K562 (cell line): ENCODE measurements around the gene DCXR. TPM values are rescaled to one million over a fixed set of nuclear protein-coding genes. Genes with fewer than 3 reads are reported as not detected.

Experiments used
- ATF3 ChIP-seq, 2 experiments: fragments of 450-650 bp in 1 of 2; sonication (generic) in 1 of 2; formaldehyde crosslinking in 1 of 2; IDR thresholded peaks in 1 of 2; conservative IDR thresholded peaks in 1 of 2; 2 replicates each; pipeline versions ENCODE4 v1.6.1 to v1.8.1; 2016 to 2023; ENCODE audit warnings: mild to moderate bottlenecking in 2 of 2, moderate library complexity in 2 of 2, inconsistent platforms in 1 of 2, missing genetic modification reagents in 1 of 2
- BHLHE40 ChIP-seq: IDR thresholded peaks from 2 replicates; pipeline ENCODE4 v1.6.1; 2011; ENCODE audit warnings: low read length, improper control_type of control experiment
- BRF1 ChIP-seq: IDR thresholded peaks from 3 replicates; pipeline ENCODE4 v1.6.1; 2011; ENCODE audit warnings: borderline replicate concordance, mild to moderate bottlenecking; ENCODE audit not compliant: insufficient read length; ENCODE audit errors: extremely low read depth
- CREB1 ChIP-seq, 2 experiments: sonication (generic) in 1 of 2; formaldehyde crosslinking in 1 of 2; IDR thresholded peaks; 2 replicates each; pipeline versions ENCODE4 v1.6.1 to v1.8.0; 2012 to 2022; ENCODE audit warnings: inconsistent platforms in 1 of 2, mild to moderate bottlenecking in 1 of 2, missing genetic modification reagents in 1 of 2, moderate library complexity in 1 of 2
- FUS ChIP-seq: fragments of 200-400 bp; formaldehyde crosslinking; optimal IDR thresholded peaks from 2 replicates; pipeline ENCODE3; 2017; ENCODE audit warnings: low read depth, low read length
- GMEB1 ChIP-seq: fragments of 250-450 bp; sonication (Bioruptor Pico); IDR thresholded peaks from 2 replicates; pipeline ENCODE4 v1.4.0; 2020; ENCODE audit warnings: mild to moderate bottlenecking
- HDAC2 ChIP-seq: fragments of 450-650 bp; IDR thresholded peaks from 2 replicates; pipeline ENCODE4 v1.6.1; 2016; ENCODE audit warnings: mild to moderate bottlenecking
- PHF20 ChIP-seq: fragments of 450-650 bp; IDR thresholded peaks from 2 replicates; pipeline ENCODE4 v1.6.1; 2018; ENCODE audit not compliant: partially characterized antibody
- RB1 ChIP-seq: fragments of 450-650 bp; IDR thresholded peaks from 2 replicates; pipeline ENCODE4 v1.6.1; 2017; ENCODE audit warnings: low read depth, mild to moderate bottlenecking
- RBM34 ChIP-seq: fragments of 200-400 bp; formaldehyde crosslinking; IDR thresholded peaks from 2 replicates; pipeline ENCODE4 v1.6.1; 2018; ENCODE audit warnings: low read length, borderline replicate concordance; ENCODE audit not compliant: insufficient read depth
- RCOR1 ChIP-seq, 2 experiments: IDR thresholded peaks; 2 replicates each; pipeline ENCODE4 v1.6.1; 2012; ENCODE audit warnings: low read depth in 2 of 2, low read length in 2 of 2, borderline replicate concordance in 1 of 2, improper control_type of control experiment in 1 of 2
- TBL1XR1 ChIP-seq, 2 experiments: IDR thresholded peaks; 2 replicates each; pipeline ENCODE4 v1.6.1; 2012; ENCODE audit warnings: improper control_type of control experiment in 2 of 2, low read length in 2 of 2, mild to moderate bottlenecking in 1 of 2
- TCF7 ChIP-seq: sonication (generic); IDR thresholded peaks from 2 replicates; pipeline ENCODE4 v1.6.1; 2016; ENCODE audit warnings: antibody characterized with exemption, borderline replicate concordance
- TEAD1 ChIP-seq, 2 experiments: fragments of 450-650 bp in 1 of 2; sonication (generic) in 1 of 2; formaldehyde crosslinking; IDR thresholded peaks; 2 replicates each; pipeline versions ENCODE4 v1.4.0 to v1.8.0; 2020 to 2022; ENCODE audit warnings: mild to moderate bottlenecking in 2 of 2, missing genetic modification reagents in 1 of 2
- ZEB2 ChIP-seq: fragments of 450-650 bp; IDR thresholded peaks from 2 replicates; pipeline ENCODE4 v1.6.1; 2016
- ZFPM2 ChIP-seq: fragments of 250-450 bp; sonication (Bioruptor Pico); IDR thresholded peaks from 2 replicates; pipeline ENCODE4 v1.5.1; 2022; ENCODE audit warnings: mild to moderate bottlenecking
- ZNF707 ChIP-seq: fragments of 250-450 bp; sonication (Bioruptor Pico); conservative IDR thresholded peaks from 2 replicates; pipeline ENCODE4 v1.8.0; 2022; ENCODE audit warnings: inconsistent platforms, mild to moderate bottlenecking, moderate library complexity
- ZNF740 ChIP-seq, 3 experiments: fragments of 200-800 bp in 1 of 3; sonication (Bioruptor generic) in 1 of 3; sonication (generic) in 1 of 3; formaldehyde crosslinking in 1 of 3; IDR thresholded peaks; 2 replicates each; pipeline versions ENCODE4 v1.6.1 to v1.8.0; 2016 to 2022; ENCODE audit warnings: mild to moderate bottlenecking in 2 of 3, missing compliant biosample characterization in 2 of 3, missing genetic modification characterization in 2 of 3, missing genetic modification reagents in 1 of 3
- ZNF830 ChIP-seq: fragments of 250-450 bp; sonication (Bioruptor Pico); IDR thresholded peaks from 2 replicates; pipeline ENCODE4 v1.5.0; 2021; ENCODE audit warnings: mild to moderate bottlenecking
- polyA plus RNA-seq, 8 experiments: library from polyadenylated mRNA; depleted of rRNA in 4 of 8; stranded (reverse) in 5 of 8; unstranded in 3 of 8; fragments of >200 nt; fragmentation: Nextera tagmentation in 2 of 8; fragmentation: Illumina TruSeq in 1 of 8; extraction: Ambion mirVana in 2 of 8; extraction: Trizol in 1 of 8; gene quantifications; 2 replicates each; pipeline versions ENCODE4 v1.2.1 to v1.2.3, GENCODE V29; 2011 to 2014; ENCODE audit warnings: inconsistent platforms in 1 of 8, missing spikeins in 1 of 8
- total RNA-seq, 7 experiments: library from RNA; depleted of rRNA in 6 of 7; stranded (reverse); fragments of >200 nt in 6 of 7; fragmentation: Illumina TruSeq in 2 of 7; extraction: Trizol in 2 of 7; gene quantifications; 2 replicates each; pipeline versions ENCODE4 v1.2.1 to v1.2.3, GENCODE V29; 2011 to 2021; ENCODE audit warnings: low replicate concordance in 1 of 7
- TF ChIP-seq, protein P1 (sequence below): IDR thresholded peaks from 2 replicates; pipeline ENCODE4 v1.6.1; 2012; ENCODE audit warnings: low read depth, low read length, improper control_type of control experiment, borderline replicate concordance
- TF ChIP-seq, protein P2 (sequence below): fragments of 250-450 bp; sonication (Bioruptor Pico); IDR thresholded peaks from 2 replicates; pipeline ENCODE4 v1.9.0; 2021; ENCODE audit warnings: mild to moderate bottlenecking

DCXR gene
- total and polyA plus RNA-seq, 9 of the 15 experiments (the other 6 are each of a cell fraction or from before 2014, with no cell fraction given), result 21.3 to 274 (median 156) TPM

DNA sequence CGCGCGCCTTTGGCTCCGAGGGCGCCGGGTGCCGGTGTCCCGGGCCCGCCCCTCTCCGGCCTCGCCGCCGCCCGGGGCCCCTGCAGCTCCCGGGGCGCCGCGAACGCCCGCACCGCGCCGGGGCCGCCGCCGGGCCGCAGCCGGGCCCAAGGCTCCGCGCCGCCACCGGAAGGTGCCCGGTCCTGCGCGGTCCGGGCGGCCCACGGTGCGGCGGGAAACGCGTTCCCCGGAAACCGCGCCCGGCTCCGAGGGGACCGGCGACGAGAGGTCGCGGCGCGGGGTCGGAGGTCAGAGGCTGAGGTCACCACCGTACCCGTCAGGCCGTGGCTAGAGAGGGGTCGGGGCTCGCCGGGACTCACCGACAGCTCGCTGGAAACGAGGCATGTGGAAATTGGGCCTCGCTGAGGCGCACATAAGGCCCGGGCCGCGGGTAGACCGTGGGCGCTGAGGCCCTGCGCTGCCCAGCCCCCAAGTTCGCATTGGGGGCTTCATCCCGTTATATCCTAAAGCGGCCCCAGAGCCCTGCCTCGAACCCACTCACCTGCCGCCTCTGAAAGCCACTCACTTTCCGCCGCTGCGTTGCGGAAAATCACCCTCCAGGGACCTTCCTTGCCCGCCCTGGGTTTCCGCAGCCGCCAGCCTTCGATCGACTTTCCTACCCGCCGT is 28.3 kb upstream of the DCXR start, which contains the start of gene DUS1L (continued):
- TF ChIP-seq TBL1XR1 (IDR thresholded peaks at IDR 0.05; ENCODE audit: low read length in 2 of 2) (peak in 1 of 2 experiments; percentile 83; a peak in 2 of 4 replicates), ZNF707 (CRISPR knock-in tag) (peak; percentile 30; the same call in 1 of the 2 replicates), TEAD1 (CRISPR knock-in tag; IDR thresholded peaks at IDR 0.05) (no peak; a peak in 1 of 4 replicates), RB1 (peak; percentile 99), TCF7 (peak; percentile 82; the same call in 1 of the 2 replicates), ZNF740 (CRISPR knock-in tag; IDR thresholded peaks at IDR 0.05) (peak; percentile 72; the same call in 1 of the 2 replicates), ZNF740 (tag; IDR thresholded peaks at IDR 0.05) (no peak), BRF1 (no peak), ZNF830 (0 out of 2 replicates have a peak, but pooled peaks have one; percentile 37), ATF3 (IDR thresholded peaks at IDR 0.05) (peak; percentile 67), ATF3 (CRISPR knock-in tag; conservative IDR thresholded peaks at IDR 0.05) (no peak; the same call in 1 of the 2 replicates), RBM34 (0 out of 2 replicates have a peak, but pooled peaks have one; percentile 36), FUS (peak; percentile 57), ZEB2 (peak; percentile 93), BHLHE40 (0 out of 2 replicates have a peak, but pooled peaks have one; percentile 20), CREB1 (IDR thresholded peaks at IDR 0.05) (peak; percentile 45; the same call in 1 of the 2 replicates), CREB1 (CRISPR knock-in tag; IDR thresholded peaks at IDR 0.05) (peak; percentile 75), ZFPM2 (CRISPR knock-in tag) (0 out of 2 replicates have a peak, but pooled peaks have one; percentile 38), RCOR1 (IDR thresholded peaks at IDR 0.05; ENCODE audit: borderline replicate concordance in 1 of 2, low read depth in 2 of 2, low read length in 2 of 2) (peak in 1 of 2 experiments; percentile 40; a peak in 1 of 4 replicates), HDAC2 (no peak), GMEB1 (peak; percentile 88), PHF20 (peak; percentile 95)
- TF ChIP-seq, protein P1, sequence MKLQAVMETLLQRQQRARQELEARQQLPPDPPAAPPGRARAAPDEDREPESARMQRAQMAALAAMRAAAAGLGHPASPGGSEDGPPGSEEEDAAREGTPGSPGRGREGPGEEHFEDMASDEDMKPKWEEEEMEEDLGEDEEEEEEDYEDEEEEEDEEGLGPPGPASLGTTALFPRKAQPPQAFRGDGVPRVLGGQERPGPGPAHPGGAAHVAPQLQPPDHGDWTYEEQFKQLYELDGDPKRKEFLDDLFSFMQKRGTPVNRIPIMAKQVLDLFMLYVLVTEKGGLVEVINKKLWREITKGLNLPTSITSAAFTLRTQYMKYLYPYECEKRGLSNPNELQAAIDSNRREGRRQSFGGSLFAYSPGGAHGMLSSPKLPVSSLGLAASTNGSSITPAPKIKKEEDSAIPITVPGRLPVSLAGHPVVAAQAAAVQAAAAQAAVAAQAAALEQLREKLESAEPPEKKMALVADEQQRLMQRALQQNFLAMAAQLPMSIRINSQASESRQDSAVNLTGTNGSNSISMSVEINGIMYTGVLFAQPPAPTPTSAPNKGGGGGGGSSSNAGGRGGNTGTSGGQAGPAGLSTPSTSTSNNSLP, result no peak
- TF ChIP-seq, protein P2, sequence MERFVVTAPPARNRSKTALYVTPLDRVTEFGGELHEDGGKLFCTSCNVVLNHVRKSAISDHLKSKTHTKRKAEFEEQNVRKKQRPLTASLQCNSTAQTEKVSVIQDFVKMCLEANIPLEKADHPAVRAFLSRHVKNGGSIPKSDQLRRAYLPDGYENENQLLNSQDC, result no peak
